Mucosa of gallbladder (tissue), 1 donor: ENCODE data around the gene ROBO1. TPM values are rescaled to one million over a fixed set of nuclear protein-coding genes. Genes with fewer than 3 reads are reported as not detected.

Experiments used
- DNase-seq: peaks from one replicate; pipeline ENCODE4 v3.0.0-alpha.2; 2020; ENCODE audit warnings: low spot score
- total RNA-seq: library from RNA; stranded (reverse); gene quantifications from one replicate; pipeline ENCODE4 v1.2.1, GENCODE V29; 2021
- donor health status: DM: no; HTN: no; CAD: no.

The ROBO1 gene
- total RNA-seq, 1 donor from 2014 or later: 9.6 TPM

DNA sequence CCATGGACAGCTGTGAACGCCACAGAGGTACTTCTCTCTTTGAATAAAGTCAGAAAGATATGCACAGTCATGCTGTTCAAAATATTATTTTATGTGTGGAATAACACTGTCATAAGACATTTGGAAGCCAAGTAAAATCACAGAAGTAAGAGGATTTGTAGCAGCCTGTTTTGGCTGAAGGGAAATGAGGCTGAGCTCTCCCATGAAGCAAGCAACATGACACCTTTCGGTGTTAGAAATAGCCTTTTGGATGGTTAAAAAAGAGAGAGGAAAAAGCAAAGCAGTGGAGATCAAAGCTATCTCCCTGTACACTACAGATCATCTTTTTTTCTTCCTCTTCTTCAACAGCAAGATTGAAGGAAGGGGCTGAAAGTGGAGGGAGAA is 755.3 kb downstream of the ROBO1 start:
- DNase-seq: no peak

DNA sequence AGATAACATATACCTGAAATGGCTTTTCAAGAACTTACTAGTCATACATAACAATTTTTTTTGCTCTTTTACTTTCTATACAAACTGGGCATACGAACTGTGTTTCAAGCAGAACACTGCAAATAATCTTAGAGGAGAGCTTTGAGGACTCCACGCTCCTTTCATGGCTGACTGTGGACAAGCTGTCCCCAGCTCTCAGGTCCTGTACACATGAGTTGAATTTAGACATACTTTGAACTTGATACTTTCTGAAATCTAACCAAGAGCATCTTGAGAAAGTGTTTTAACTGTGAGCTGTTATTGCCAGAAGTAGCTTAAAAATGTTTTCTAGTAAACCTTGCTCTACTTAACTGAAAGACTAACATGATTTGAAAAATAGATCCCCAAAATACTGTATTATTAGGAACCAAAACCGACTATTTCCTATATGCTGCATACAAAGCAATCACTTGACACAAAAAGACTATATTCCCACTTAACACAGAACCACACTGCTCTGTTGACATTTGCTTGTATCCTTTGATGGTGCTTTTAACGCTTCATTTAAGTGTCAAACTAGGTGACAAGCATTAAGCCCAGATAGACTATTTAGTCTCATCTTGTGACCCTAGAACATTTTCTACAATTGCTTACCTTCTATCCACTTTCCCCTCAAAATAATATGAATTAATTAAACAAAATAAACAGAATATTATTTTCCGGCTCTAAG is 755.8 kb downstream of the ROBO1 start:
- DNase-seq: no peak

DNA sequence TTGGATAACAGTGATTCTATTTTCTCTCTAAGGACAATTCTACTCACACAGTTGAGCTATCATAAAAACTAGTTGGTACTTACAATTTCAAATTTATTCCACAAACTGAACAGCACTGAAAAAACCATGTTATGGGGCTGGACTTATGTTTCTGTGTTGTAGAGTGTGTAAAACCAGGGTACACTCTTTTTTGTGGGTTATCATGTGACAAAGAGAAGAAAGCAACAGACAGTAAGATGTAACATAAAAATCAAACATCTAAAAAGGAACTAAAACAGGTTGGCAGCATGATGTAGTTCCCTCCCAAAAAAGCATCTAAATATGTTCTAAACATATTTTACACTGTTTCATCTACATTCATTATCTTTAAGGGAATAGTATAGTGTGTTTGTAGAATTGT is 757.9 kb downstream of the ROBO1 start:
- DNase-seq: no peak

DNA sequence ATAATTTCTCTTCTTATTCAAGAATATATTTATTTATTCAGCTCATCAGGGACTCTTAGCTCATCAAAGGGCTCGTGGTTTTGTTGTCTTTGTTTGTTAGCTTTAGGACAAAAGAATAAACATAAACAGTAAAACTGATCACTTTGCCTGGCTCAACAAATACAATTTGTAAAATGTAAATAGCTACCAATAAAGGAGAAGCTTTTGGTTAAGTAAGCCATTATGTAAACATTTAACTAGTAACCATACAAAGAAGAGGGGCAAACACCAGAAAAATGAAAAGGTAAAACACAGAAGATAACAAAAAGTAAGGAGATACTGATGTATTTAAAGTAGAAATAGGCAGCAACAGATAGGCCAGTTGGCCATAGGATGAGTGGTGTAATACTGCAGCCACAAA is 761.7 kb downstream of the ROBO1 start:
- DNase-seq: no peak

DNA sequence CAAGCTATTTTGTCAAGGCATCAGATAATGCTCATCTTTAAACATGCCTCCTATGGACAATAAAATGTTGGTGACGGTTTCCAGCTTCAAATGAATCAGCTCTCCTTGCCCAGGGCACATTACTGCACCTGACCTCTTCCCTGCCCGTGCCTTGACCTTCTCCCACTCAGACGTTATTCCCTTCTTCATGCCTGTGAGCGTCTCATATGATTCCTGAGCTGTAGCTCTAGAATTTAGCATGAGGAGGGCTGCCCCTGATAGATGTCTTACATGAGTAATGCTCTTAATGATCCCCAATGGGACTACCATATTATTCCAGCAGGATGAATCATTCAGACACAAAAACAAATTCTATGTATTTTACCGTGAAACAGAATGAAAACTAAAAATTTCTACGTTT is 762.7 kb downstream of the ROBO1 start:
- DNase-seq: no peak

DNA sequence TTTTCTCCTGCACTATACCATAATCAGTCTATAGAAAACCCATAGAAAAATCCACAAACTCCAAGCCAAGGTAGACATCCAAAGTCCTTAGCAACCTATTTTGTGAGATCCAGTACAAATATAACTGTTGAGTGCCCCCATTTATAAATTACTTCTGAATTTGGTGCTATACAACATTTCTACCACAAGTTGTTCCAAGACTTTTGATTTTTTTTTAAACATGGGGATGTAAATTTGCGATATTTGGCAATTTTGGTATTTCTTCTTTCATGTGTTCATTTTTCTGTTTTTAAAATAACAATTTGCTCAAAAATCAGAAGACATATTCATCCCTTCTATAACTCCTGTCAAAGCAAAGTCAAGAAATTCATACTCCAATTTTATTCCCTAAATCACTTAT is 763.8 kb downstream of the ROBO1 start:
- no peak for DNase-seq

DNA sequence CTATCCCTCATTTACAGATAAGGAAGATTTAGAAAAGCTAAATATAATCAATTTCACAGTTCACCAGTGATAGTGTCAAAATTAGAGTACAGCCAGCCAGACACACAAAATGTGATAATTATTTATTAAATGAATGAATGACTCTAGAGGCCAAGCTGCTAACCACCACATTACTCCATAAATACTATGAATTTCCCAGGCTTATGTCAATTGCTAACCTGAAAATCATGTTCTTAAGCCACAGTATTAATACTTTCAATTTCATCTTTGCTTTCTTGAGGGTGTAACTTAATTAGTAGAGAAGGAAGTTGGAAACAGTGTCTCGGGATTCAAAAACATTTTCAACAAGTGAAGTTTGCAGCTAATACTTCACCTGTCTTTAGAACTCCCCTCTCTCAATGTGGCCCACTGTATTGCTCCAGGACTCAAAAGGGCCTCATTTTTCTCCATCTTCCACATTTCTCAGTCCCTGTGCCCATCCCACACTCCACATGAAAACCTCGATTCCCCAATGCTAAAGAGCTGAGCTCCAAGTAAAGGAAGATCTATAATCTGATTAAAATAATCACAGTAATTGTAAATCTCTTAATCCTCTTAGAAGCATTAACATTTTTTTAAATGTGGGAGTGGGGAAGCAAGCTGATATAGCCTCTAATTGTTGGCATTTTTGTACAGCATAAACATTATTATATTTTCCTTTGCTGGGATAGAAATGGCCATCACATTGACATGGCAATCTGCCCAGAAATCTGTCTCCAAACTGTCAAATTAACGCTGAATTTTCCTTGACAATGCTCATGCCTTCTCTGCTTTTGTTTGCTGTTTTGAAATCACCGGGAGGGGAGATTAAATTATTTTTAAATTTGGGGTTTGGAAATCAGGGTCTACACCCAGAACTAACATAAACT is 765.1 kb downstream of the ROBO1 start:
- DNase-seq: no peak

DNA sequence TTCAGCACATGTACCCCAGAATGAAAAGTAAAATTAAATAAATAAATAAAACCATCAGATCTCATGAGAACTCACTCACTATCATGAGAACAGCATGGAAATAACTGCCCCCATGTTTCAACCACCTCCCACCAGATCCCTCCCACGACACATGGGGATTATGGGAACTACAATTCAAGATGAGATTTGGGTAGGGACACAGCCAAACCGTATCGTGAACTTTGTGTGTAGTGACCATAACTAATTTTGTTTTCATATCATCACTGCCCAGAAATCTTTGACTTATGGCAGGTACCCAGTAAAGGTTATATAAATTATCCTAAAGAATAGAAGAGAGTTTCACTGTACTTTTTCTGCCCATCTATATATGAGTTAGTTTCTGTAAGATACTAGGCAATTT is 766.5 kb downstream of the ROBO1 start:
- no peak for DNase-seq

DNA sequence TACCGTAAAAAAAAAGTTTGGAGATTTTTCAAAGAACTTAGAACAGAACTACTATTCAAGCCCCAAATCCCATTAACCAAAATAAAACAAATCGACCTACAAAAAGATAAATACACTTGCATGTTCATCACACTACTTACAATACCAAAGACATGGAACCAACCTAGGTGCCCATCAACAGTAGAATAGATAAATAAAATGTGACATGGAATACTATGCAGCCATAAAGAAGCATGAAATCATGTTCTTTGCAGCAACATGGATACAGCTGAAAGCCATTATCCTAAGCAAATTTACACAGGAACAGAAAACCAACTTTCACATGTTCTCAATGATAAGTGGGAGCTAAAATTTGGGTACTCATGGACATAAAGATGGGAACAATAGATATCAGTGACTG is 768.7 kb downstream of the ROBO1 start:
- DNase-seq: no peak

DNA sequence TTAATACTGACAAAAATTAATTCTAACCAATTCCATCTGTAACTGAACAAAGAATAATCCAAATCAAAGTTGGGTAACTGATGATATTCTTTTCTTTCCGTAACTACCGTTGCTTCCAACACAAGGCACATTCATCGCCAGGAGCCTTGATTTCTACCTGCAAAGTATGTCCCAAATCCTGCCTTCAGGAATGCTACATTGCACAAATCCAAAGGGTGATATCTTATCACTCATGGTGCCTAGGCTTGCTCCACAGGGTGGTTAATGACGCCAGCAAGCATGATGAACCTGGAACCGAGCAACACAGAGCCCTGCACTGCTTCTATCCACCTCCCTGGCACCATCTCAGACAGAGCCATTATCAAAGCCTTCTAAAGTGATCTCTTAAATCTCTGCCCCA is 772.7 kb downstream of the ROBO1 start:
- DNase-seq: no peak

DNA sequence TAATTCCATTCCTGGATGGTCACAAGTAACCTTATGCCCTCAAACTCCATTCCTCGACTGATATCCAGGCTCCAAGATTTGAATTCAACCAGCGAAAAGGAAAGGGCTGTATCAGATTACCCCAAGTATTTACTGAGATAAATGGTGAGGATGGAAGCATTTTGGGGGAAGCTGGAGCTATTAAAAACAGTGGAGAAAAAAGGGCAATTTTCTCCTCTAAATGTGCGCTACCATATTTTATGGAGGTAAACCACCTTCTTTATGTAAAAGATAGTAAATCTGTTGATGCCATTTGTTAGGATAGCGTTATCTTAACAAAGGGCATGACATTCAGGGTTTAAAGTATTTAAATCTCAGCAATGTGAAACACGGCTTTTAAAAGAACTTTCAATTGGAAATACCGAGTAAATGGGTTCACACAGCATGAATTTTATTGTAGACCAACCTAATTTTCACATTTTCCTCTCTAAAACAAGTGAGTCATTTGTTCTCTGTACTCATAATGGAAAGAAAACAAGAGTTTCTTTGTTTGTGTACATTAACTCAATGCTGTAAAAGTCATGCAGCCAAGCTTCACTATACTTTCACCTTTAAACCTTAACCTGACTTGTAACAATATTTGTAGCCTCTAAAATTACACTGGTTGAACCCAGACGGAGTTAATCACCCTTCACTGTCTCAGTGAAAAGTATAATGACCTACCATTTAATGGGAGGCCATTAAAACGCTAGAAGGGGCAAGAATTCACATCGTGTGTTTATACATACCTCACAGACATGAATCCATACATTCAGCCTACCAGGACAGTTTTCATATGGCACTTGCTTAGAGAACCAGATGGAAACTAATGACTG is 773.4 kb downstream of the ROBO1 start:
- DNase-seq: no peak

DNA sequence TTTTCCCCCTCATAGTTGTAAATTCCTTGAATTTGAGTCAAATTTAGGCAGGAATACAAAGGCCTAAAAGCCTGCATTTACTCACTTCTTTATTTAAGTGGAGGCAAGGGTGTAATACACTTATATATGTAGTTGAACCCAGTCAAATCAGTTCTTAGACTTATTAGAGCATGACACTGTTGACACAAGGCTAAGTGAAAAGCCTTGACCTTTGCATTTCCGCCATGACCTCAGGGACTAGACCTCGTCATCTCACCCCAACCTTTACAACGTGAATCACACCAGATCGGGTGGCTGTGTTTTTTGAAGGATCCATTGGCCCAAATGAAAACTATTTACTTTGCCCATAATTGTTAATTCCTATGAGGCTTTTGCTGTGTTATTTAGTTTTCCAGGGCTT is 774.4 kb downstream of the ROBO1 start:
- DNase-seq: no peak

DNA sequence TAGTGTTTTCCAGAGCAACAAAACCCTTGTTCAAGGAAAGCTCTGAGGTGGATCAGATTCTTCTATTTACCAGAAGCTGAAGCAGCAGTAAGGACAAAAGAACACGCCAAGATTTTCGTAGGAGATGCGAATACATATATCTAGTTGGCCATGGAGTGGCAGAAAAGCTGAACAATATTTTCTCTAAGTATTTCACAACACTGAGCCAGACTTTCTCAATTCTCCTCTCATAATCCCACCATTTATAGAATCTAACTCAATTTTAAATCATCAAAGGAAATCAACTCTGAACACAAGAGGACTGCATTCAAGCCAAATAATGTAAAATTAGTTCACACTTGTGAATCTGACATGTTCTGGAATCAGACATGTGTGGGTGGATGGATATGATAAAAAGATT is 775.0 kb downstream of the ROBO1 start:
- no peak for DNase-seq

DNA sequence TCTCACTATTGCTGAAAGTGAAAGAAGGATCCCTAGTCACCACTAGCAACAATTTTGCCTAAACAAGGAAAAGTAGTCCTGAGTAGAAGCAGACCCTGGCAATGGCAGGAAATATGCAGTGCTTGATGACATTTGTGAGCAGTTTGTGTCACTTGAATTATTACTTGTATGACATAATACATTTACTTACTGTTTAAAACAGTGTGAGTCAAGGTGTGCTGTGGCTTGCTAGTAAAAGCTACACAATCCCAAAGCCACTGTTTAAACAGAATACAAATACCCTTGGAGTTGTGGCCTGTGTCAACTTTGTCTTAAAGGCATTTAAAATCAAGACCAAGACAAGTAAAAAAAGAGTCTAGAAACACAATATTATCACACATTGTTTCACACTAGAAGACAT is 775.4 kb downstream of the ROBO1 start:
- DNase-seq: no peak

DNA sequence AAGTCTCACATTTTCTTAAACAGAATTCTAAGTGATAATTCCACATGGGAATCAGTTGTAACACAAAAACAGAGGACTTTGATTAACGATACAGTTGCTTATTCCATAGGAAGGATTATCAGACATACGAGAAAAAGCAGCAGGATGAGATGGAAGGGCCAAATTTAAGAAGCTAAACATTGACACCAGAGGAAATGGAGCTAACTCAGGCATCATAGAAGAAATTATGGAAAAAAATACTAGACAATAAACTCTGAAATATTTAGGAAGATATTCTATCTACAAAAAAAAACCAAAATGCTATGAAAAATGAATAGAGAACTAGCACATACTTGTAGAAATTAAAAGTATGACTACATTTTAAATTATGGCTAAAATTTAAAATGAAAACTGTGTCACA is 776.1 kb downstream of the ROBO1 start:
- DNase-seq: no peak

DNA sequence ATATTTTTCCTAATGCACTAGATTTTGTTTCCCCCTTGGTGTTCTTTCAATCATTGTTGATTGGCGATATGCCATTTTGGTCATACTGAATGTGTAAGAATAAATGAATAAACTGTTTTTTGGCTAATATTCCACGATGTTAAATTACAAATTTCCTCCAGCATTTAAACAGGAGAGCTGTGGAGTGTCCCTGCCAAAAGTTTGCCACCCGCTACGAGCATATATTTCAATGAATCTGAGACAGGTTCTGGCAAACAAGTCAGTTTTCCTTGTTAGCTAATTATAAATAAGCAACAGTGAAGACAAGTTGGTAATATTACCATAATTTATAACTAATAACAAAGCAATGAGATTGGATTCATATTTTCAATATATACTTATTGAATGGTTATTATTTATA is 777.6 kb downstream of the ROBO1 start:
- DNase-seq: no peak

DNA sequence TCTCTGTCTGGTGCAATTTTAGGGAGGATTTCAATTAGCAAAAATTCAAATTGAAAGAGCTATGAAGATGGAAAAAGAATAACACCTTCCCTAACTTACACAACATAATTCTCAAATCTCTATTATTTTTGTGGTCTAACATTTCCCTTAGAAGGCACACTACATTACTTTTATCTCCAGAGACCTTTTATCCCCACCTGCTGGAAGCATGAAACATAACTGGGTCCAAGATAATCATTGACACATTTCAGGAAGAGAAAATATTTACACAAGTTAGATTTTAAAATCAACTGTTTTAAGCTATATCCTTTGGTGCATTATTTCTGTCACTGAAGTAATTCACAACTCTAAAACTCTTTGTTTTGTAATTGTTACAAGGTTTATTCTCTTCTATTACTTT is 779.5 kb downstream of the ROBO1 start:
- DNase-seq: no peak

DNA sequence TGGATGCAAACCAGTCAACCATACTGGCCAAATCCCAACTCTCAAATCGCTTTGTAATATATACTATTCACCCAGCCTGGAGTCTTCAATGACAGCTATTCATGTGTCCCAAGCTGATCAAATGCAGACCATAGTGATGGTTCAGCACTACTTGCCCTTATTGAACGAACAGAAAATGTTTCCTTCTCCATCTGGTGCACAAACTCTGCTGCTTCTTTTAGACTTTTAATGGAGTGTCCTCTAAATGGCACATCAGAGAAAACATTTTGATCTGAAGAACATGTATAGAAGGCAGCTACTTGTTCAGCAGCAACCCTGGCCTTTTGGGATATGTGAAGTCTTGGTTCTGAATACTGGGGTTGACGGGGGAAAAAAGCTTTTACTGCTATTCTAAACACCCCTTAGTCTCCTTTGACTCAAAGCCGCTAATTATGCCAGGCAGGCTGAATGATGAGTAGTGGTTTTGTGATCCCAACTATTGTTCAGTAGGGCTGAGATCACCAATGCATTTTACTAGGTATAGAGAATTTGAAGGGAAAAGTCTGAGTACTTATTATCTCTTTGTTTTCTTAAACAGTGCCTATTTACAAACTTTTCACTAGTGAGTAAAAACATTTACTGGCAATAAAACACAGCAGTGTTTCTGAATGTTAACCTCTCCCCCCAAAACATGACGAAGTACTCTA is 781.2 kb downstream of the ROBO1 start:
- DNase-seq: no peak

DNA sequence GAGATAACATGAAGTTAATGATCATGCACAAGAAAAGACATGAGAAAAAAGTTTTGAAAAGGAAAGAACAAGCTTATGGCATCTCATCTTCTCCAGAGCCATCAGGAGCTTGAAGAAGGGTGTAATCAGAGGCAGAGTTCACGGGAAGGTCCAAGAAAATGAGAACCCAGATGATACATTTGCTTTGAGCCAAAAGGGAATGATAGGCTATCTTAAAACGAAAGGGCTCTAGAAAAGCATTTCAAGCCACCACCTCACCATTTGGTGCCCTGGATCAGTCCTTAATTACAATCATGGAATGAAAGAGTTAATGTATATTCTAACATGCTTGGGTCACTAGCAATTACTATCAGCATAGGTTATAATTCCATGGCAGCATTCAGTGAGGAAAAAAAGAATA is 781.8 kb downstream of the ROBO1 start:
- no peak for DNase-seq

DNA sequence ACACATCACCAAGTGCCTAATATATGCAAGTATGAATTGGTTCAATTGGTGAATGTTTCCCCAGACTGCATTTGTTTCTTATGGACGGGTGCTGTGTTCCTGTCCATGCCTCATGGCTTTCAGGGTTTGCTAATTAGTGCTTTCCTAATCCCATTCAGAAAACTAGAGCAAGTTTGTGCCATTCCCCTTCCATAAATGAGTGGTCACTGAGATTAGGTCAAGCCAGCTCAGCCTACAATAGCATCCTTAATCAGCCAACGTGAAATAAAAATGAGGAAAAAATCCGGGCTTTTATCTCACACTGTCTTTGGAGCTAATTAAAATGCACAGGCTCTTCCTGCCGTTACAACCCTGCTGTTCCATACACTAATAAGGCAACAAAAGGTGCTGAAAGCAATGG is 788.8 kb downstream of the ROBO1 start:
- DNase-seq: no peak

DNA sequence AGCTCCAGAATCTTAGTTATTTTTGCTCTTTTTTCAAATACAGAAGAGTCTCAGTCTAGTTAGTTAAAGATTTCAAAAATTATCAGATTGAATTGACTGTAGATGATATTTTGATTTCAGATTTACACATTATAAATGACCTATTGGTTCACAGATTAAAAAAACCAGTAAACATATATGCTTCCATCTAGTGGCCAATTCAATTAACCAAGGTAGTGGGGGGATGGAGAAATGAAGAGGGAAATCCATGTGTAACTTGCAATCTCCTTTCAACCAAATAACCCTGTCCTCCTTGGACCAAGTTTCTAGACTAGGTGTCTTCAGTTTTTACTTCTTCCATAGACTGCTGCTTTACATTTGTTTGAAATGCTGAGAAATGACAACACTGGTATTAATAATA is 789.8 kb downstream of the ROBO1 start:
- DNase-seq: no peak

DNA sequence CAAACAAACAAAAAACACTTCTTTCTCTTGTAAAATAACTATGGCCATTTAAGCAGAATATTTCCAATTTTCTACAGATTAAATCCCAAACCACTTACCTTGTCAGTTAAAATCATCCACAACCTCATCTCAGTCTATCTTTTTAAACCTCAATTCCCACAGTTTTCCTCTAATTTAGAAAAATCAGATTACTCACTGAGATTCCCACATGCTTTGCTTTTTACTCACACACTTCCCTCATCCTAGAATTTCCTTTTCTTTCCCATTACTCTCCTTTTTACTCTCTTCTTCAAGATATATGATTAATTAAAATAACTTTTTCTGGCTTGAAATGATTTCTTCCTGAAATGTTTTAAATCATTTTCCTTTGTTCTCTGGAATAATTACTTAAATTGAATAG is 790.7 kb downstream of the ROBO1 start:
- no peak for DNase-seq
